ENCODE results near the gene SDHD.
"Not testable (repeated sequence)": the region's sequence is repeated elsewhere in the genome, so short reads cannot be mapped to it uniquely, and the experiment has no call there.

Gene SDHD

GRCh38 chr11:112085822-112086421 is 751 bp upstream of the SDHD start:
- peak; percentile 67 for ATAC-seq
- H3K4me1 Mint-ChIP-seq: peaks cover 63% of the 10 kb centered on the region

GRCh38 chr11:112087212-112087611 is 539 bp downstream of the SDHD start:
- Mint-ChIP-seq H3K4me3 (peak overlapping the region; percentile 97), H3K36me3 (peaks cover 75% of the 10 kb centered on the region), H3K27ac (peak overlapping the region; percentile 86), H3K9me3 (no peaks in the 10 kb centered on the region), H3K27me3 (no peaks in the 10 kb centered on the region), H3K4me1 (peaks cover 63% of the 10 kb centered on the region)
- ATAC-seq: no peak

More at GRCh38 chr11:112085822-112086421, 751 bp upstream of the SDHD start:
- Mint-ChIP-seq H3K27me3 (no peaks in the 10 kb centered on the region), H3K4me3 (peak overlapping the region; percentile 97), H3K36me3 (peaks cover 71% of the 10 kb centered on the region), H3K9me3 (no peaks in the 10 kb centered on the region), H3K27ac (peak overlapping the region; percentile 86)

GRCh38 chr11:112095302-112095701 is 8.6 kb downstream of the SDHD start:
- peaks cover 62% of the 10 kb centered on the region for H3K36me3 Mint-ChIP-seq
- ATAC-seq, H3K27ac Mint-ChIP-seq, H3K27me3 Mint-ChIP-seq, H3K4me3 Mint-ChIP-seq, H3K9me3 Mint-ChIP-seq, H3K4me1 Mint-ChIP-seq: not testable (repeated sequence)

DNA sequence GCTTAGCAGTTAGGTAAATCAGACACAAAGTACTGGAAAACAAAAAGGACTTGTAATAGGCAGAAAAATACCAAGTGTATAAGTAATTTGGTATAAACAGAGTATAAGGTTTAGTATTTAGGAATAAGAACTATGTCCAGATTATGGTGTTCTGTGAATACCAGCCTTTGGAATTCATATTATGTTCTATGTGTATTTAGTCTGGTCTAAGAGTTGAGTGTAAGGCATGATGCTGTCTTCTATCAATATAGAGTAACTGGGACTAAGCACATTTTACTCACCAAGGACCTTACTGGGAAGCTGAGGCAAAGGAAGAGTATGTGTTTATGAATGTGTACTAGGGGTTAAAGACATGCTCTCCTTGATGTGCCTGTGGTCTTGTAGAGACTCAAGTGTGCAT is 9.5 kb downstream of the SDHD start:
- H3K36me3 Mint-ChIP-seq: peaks cover 54% of the 10 kb centered on the region
- H3K27ac Mint-ChIP-seq: no peak overlapping the region
- H3K4me1 Mint-ChIP-seq: peaks cover 8% of the 10 kb centered on the region
- no peak overlapping the region for H3K4me3 Mint-ChIP-seq
- H3K27me3 Mint-ChIP-seq: no peaks in the 10 kb centered on the region
- H3K9me3 Mint-ChIP-seq: no peaks in the 10 kb centered on the region
- no peak for ATAC-seq

DNA sequence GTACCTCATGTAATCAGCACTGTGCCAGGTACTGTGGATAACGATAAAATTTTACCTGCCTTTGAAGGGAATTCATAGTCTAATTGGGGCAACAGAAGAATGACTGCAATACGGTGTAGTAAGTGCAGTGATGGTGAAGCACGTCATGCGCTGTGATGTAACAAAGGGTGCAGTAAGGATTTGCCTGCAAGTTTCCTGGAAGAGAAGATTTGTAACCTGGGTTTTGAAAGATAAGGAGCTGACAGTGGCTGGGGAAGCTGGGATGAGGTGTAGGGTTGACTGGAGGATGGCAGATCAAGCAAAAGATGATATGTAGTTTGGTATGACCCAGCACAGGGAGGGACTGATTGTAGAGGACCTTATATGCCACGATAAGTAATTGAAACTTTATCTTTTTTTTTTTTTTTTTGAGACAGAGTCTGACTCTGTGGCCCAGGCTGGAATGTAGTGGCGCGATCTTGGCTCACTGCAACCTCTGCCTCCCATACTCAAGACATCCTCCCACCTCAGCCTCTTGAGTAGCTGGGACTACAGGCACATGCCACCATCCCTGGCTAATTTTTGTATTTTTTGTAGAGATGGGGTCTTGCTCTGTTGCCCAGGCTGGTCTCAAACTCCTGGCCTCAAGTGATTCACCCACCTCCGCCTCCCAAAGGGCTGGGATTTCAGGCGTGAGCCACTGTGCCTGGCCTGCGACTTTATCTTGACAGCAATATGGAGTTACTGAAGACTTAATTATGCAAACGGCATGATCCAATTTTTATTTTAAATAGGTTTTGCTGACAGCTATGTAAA is 11.3 kb downstream of the SDHD start:
- Mint-ChIP-seq H3K27me3 (no peaks in the 10 kb centered on the region), H3K4me1 (peaks cover 8% of the 10 kb centered on the region), H3K4me3 (no peak overlapping the region), H3K36me3 (peaks cover 38% of the 10 kb centered on the region), H3K27ac (no peak overlapping the region), H3K9me3 (no peaks in the 10 kb centered on the region)
- no peak for ATAC-seq

DNA sequence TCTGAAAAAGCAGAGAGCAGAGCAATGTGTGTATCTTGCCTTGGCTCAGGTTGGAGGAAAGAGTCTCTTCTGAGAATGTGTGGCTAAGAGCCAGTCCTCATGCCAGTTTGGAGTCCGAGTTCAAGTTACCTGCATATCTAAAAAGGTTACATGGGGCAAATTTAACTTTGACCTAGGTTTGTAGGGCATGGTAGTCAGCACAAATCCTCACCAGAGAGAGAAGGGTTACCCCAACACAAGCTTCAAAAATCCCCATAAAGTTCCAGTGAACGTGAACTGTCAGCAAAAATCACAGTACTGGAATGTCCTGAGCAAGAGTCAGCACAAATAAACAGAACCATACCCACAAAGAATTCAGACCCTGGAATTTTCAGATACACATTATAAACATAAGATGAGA is 13.8 kb downstream of the SDHD start:
- peak overlapping the region; percentile 72 for H3K27ac Mint-ChIP-seq
- H3K9me3 Mint-ChIP-seq: no peaks in the 10 kb centered on the region
- H3K4me1 Mint-ChIP-seq: peaks cover 8% of the 10 kb centered on the region
- peaks cover 28% of the 10 kb centered on the region for H3K36me3 Mint-ChIP-seq
- H3K4me3 Mint-ChIP-seq: no peak overlapping the region
- H3K27me3 Mint-ChIP-seq: no peaks in the 10 kb centered on the region
- no peak for ATAC-seq

GRCh38 chr11:112103446-112103845 is 16.8 kb downstream of the SDHD start:
- Mint-ChIP-seq H3K36me3 (peaks cover 4% of the 10 kb centered on the region), H3K27me3 (no peaks in the 10 kb centered on the region), H3K4me3 (no peak overlapping the region), H3K9me3 (no peaks in the 10 kb centered on the region), H3K27ac (no peak overlapping the region), H3K4me1 (peaks cover 8% of the 10 kb centered on the region)
- no peak for ATAC-seq

GRCh38 chr11:112106070-112106469 is 19.4 kb downstream of the SDHD start:
- Mint-ChIP-seq H3K36me3 (no peaks in the 10 kb centered on the region), H3K27ac (no peak overlapping the region), H3K9me3 (no peaks in the 10 kb centered on the region), H3K4me1 (no peaks in the 10 kb centered on the region), H3K27me3 (no peaks in the 10 kb centered on the region), H3K4me3 (no peak overlapping the region)
- ATAC-seq: no peak

DNA sequence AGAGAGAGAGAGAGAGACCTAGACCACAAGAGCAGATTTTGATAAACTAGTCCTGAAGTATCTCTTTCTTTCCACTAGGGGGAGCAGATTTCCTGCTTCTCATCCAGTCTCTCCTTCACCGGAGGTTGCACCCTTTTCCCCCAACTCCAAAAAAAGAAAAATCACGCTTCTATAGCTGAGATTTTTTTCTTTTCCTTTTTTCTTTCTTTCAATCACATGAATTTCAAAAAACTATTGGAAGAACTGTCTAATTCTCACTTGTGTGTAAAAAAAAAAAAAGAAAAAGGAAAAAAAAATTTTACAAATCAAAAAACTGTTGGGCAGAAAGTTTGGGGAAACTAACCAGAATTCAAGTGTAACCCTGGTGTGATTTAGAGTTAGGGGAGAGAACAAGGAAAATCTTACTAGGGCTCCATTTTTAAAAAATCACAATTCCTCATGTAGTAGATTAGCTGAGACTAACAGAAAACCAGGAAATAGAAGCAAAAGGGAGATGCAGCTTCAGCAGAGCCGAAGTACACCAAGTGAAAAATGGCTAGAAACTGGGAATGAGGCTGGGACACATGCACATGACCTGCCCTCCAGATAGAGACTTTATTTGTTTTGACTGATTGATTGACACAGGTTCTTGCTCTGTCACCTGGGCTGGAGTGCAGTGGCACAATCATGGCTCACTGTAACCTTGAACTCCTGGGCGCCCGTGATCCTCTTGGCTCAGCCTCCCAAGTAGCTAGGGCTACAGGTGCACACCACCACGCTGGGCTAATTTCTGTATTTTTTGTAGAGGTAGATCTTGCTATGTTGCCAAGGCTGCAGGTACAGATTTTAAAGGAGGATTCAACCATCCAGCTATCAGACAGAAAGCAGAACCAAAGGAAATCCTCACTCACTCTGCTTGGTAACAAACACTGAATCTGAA is 27.1 kb downstream of the SDHD start:
- ATAC-seq: peak; percentile 48
- Mint-ChIP-seq H3K27me3 (no peaks in the 10 kb centered on the region), H3K27ac (no peak overlapping the region), H3K36me3 (peaks cover 6% of the 10 kb centered on the region), H3K4me1 (peaks cover 5% of the 10 kb centered on the region), H3K4me3 (no peak overlapping the region), H3K9me3 (no peaks in the 10 kb centered on the region)

- Mint-ChIP-seq H3K4me3 (no peak overlapping the region), H3K27me3 (no peaks in the 10 kb centered on the region), H3K9me3 (no peaks in the 10 kb centered on the region), H3K36me3 (peaks cover 6% of the 10 kb centered on the region), H3K4me1 (peaks cover 5% of the 10 kb centered on the region), H3K27ac (no peak overlapping the region)
- ATAC-seq: no peak
These were observed 27.8 kb downstream of the SDHD start for GRCh38 chr11:112114460-112114859.

- H3K9me3 Mint-ChIP-seq: no peaks in the 10 kb centered on the region
- ATAC-seq: no peak
- H3K27ac Mint-ChIP-seq: no peak overlapping the region
- no peaks in the 10 kb centered on the region for H3K27me3 Mint-ChIP-seq
- peaks cover 10% of the 10 kb centered on the region for H3K4me1 Mint-ChIP-seq
- no peak overlapping the region for H3K4me3 Mint-ChIP-seq
- H3K36me3 Mint-ChIP-seq: peaks cover 6% of the 10 kb centered on the region
These were observed 28.7 kb downstream of the SDHD start for GRCh38 chr11:112115386-112115785.

DNA sequence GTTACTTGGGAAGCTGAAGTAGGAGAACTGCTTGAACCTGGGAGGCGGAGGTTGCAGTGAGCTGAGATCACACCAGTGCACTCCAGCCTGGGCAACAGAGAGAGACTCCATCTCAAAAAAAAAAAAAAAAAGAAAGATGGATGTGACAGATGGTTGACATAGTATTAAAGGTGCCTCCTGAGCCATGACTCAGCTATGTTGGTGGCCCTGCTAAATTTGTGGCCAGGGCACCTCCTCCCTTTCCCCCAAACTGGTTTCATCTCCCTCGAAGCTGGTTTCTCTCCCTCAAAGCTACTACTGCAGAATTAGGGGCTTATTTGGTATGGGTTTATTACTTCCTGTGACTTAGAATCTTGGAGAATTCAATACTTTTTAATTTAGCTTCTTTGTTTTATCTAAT is 31.5 kb downstream of the SDHD start:
- no peaks in the 10 kb centered on the region for H3K9me3 Mint-ChIP-seq
- H3K4me1 Mint-ChIP-seq: peaks cover 15% of the 10 kb centered on the region
- H3K36me3 Mint-ChIP-seq: peaks cover 6% of the 10 kb centered on the region
- no peak overlapping the region for H3K4me3 Mint-ChIP-seq
- no peak overlapping the region for H3K27ac Mint-ChIP-seq
- no peak for ATAC-seq
- H3K27me3 Mint-ChIP-seq: no peaks in the 10 kb centered on the region

DNA sequence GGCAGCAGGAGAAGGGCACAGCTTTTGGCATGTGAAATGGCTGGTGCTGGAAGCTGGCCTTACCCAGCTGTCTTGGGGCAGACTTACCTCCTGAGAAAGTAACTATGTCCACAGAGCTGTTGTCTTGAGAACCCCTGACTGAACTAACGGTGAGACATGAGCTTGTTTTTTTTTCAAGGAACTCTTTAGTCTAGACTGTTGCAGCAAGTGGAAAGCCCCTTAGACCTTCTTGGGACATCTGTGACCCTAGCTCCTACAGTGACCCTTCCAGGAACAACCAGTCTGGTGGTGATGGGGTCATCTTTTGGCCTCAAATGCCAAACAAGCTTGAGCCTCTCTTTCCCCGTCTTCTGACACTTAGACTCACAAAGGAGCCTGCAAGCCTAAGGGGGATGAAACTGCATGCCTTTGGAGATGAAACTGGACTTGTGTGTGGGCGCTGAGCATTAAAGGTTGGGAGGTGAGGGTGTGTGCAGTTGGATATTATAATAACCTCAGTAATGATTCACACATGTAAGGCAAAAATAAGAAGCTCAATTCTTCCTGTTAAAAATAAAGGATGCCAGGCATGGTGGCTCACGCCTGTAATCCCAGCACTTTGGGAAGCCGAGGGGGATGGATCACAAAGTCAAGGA is 35.4 kb downstream of the SDHD start:
- Mint-ChIP-seq H3K27ac (no peak overlapping the region), H3K27me3 (no peaks in the 10 kb centered on the region), H3K4me1 (peaks cover 10% of the 10 kb centered on the region), H3K36me3 (peaks cover 2% of the 10 kb centered on the region), H3K4me3 (no peak overlapping the region), H3K9me3 (no peaks in the 10 kb centered on the region)
- ATAC-seq: no peak

GRCh38 chr11:112123129-112123528 is 36.5 kb downstream of the SDHD start:
- Mint-ChIP-seq H3K36me3 (no peaks in the 10 kb centered on the region), H3K4me1 (peaks cover 10% of the 10 kb centered on the region), H3K27me3 (no peaks in the 10 kb centered on the region), H3K9me3 (no peaks in the 10 kb centered on the region), H3K27ac (no peak overlapping the region), H3K4me3 (no peak overlapping the region)
- ATAC-seq: no peak

GRCh38 chr11:112127056-112127455 is 40.4 kb downstream of the SDHD start:
- no peak overlapping the region for H3K4me3 Mint-ChIP-seq
- no peaks in the 10 kb centered on the region for H3K4me1 Mint-ChIP-seq

More at GRCh38 chr11:112127056-112127455, 40.4 kb downstream of the SDHD start:
- no peaks in the 10 kb centered on the region for H3K27me3 Mint-ChIP-seq
- H3K36me3 Mint-ChIP-seq: peaks cover 5% of the 10 kb centered on the region
- ATAC-seq: no peak
- no peaks in the 10 kb centered on the region for H3K9me3 Mint-ChIP-seq
- H3K27ac Mint-ChIP-seq: no peak overlapping the region

Data from stimulated activated memory B cell treated with anti-CD40 and anti-IgM and Interleukin-4, amounts not matched to agents 10 μg/mL and 1 μg/mL and 100 μg/mL, for 72 hours (primary cell).